ENCODE results near the gene BRINP2.

DNA sequence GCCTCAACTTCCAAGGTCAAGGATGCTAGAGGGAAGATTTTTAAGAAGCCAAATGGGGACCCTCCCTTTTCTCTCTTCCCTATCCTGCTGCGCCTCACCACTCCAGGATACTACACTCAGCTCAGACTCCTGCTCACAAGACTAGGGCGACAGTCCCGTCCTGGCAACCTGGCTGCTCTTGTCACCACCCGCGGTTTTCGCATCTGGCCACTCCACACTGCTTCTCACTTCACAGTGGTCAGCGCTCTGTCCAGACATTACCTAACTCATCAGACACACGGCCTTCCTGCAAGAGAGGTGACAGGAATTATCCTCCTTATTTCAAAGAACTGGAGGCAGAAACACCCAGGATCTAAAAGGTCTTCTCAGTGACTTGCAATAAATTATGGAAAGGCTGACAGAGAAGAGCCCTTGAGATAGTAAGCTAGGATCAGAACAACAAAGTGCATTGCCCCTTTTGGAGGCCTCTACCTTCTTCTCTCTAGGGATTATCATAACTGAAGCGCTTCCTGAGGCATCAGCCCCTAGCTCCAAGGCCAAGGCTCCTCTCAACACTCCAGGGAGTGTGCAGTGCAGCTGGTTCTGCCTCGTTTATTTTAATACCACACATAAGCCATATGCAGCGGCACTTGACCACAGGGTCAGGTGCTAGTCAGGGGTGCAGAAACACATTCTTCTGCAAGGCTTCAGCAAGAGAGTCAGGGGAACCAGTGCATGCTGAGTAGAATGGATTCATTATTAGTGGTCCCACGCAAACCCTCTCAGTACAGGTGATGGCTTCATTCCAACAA is 48.1 kb upstream of the BRINP2 start:
- TF ChIP-seq, protein P1, sequence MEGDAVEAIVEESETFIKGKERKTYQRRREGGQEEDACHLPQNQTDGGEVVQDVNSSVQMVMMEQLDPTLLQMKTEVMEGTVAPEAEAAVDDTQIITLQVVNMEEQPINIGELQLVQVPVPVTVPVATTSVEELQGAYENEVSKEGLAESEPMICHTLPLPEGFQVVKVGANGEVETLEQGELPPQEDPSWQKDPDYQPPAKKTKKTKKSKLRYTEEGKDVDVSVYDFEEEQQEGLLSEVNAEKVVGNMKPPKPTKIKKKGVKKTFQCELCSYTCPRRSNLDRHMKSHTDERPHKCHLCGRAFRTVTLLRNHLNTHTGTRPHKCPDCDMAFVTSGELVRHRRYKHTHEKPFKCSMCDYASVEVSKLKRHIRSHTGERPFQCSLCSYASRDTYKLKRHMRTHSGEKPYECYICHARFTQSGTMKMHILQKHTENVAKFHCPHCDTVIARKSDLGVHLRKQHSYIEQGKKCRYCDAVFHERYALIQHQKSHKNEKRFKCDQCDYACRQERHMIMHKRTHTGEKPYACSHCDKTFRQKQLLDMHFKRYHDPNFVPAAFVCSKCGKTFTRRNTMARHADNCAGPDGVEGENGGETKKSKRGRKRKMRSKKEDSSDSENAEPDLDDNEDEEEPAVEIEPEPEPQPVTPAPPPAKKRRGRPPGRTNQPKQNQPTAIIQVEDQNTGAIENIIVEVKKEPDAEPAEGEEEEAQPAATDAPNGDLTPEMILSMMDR (IDR thresholded peaks at IDR 0.05), result no peak
- no peak for TF ChIP-seq POLR2A (IDR thresholded peaks at IDR 0.05)
